GM23338 (cell line): ENCODE measurements around the gene BNC2.

Source experiments
- CTCF ChIP-seq, 2 experiments: fragments of 200-600 bp in 1 of 2; sonication (generic) in 1 of 2; conservative IDR thresholded peaks; 2 replicates each; pipeline versions ENCODE4 v1.5.1 to v1.6.1; 2016 to 2017; ENCODE audit warnings: antibody characterized with exemption in 2 of 2, low read depth in 2 of 2, mild to moderate bottlenecking in 2 of 2, moderate library complexity in 1 of 2
- EZH2phosphoT487 ChIP-seq: fragments of 200-600 bp; sonication (generic); IDR thresholded peaks from one replicate; pipeline ENCODE4 v1.8.1; 2018; ENCODE audit warnings: antibody characterized with exemption; ENCODE audit not compliant: unreplicated experiment
- POLR2AphosphoS5 ChIP-seq: IDR thresholded peaks from 2 replicates; pipeline ENCODE4 v1.6.1; 2016; ENCODE audit warnings: antibody characterized with exemption, low read depth
- REST ChIP-seq: IDR thresholded peaks from one replicate; pipeline ENCODE4 v1.6.1; 2018; ENCODE audit warnings: antibody characterized with exemption; ENCODE audit not compliant: unreplicated experiment

- TF ChIP-seq CTCF (conservative IDR thresholded peaks at IDR 0.05; ENCODE audit: low read depth in 2 of 2) (no peak), REST (no peak), POLR2AphosphoS5 (no peak), EZH2phosphoT487 (no peak)
Measured at GRCh38 chr9:16912197-16912596, 41.7 kb upstream of the BNC2 start.
